Measurements from ENCODE around the gene NUDT1. TPM values are rescaled to one million over a fixed set of nuclear protein-coding genes. Genes with fewer than 3 reads are reported as not detected.

Gene NUDT1
- total and polyA plus RNA-seq, 2 donors (not counting 3 experiments of a cell fraction or from before 2014, with no cell fraction given) = 23.9 to 25.9 TPM

GRCh38 chr7:2210551-2211258 is 31.3 kb upstream of the NUDT1 start:
- TF ChIP-seq FOS (IDR thresholded peaks at IDR 0.05; ENCODE audit: borderline replicate concordance, insufficient read depth, low read length) (no peak), EZH2 (IDR thresholded peaks at IDR 0.05; ENCODE audit: borderline replicate concordance, low read depth, low read length, severe bottlenecking) (no peak), POLR2A (IDR thresholded peaks at IDR 0.05; ENCODE audit: low read depth, low read length) (no peak), MAX (IDR thresholded peaks at IDR 0.05; ENCODE audit: insufficient read depth, insufficient read length) (no peak), MYC (IDR thresholded peaks at IDR 0.05; ENCODE audit: low read depth, low read length) (no peak), JUN (IDR thresholded peaks at IDR 0.05; ENCODE audit: borderline replicate concordance, insufficient read depth, insufficient read length, low read depth) (no peak), POLR2AphosphoS5 (IDR thresholded peaks at IDR 0.05; ENCODE audit: insufficient read depth, low read depth, low read length) (no peak), CTCF (IDR thresholded peaks at IDR 0.05; ENCODE audit: extremely low read depth in 1 of 2, insufficient read depth in 1 of 2, low read depth in 1 of 2, low read length in 2 of 2) (no peak), GATA2 (IDR thresholded peaks at IDR 0.05; ENCODE audit: insufficient read depth, insufficient read length, low read depth, low read length) (no peak)
- Histone ChIP-seq H3K36me3 (ENCODE audit: control insufficient read depth in 2 of 2, extremely low read depth in 1 of 2, insufficient read depth in 2 of 2, low read length in 2 of 2) (peaks cover 3 to 24% of the 10 kb centered on the region in 2 experiments), H3K79me2 (ENCODE audit: control insufficient read depth, insufficient read depth, low read length) (no peaks in the 10 kb centered on the region), H3K27ac (ENCODE audit: insufficient read depth, low read depth, low read length) (no peak overlapping the region), H3K9me1 (replicated peaks; ENCODE audit: control insufficient read depth, extremely low read depth, insufficient read depth, low read length) (no peaks in the 10 kb centered on the region), H3K9ac (replicated peaks; ENCODE audit: extremely low read depth, insufficient read depth, low read length) (no peak overlapping the region), H3K27me3 (ENCODE audit: control insufficient read depth in 2 of 2, insufficient read depth in 2 of 2, low read length in 2 of 2) (no peaks in the 10 kb centered on the region), H2AFZ (ENCODE audit: low read depth, low read length) (no peak overlapping the region), H3K4me3 (replicated peaks in 1 of 3; ENCODE audit: insufficient read depth in 1 of 3, low read depth in 1 of 3, low read length in 3 of 3) (no peak overlapping the region), H4K20me1 (replicated peaks; ENCODE audit: control insufficient read depth, extremely low read depth, insufficient read depth, low read length) (no peaks in the 10 kb centered on the region), H3K4me1 (ENCODE audit: control insufficient read depth, extremely low read depth, insufficient read depth, low read length) (no peaks in the 10 kb centered on the region), H3K4me2 (ENCODE audit: insufficient read depth, low read length) (no peak overlapping the region), H3K9me3 (replicated peaks; ENCODE audit: control insufficient read depth, insufficient read depth, low read length) (no peaks in the 10 kb centered on the region)
- no TSS peak for BruUV-seq (replicated peaks)
- DNase-seq (ENCODE audit: low read depth, low spot score) (no peak), FAIRE-seq (no peak)
- ChIA-PET CTCF (interaction anchor here (1.6 to 1.8 kb wide), 2 partner anchors 137 to 632 kb away, joined by 15 to 25 read pairs; no protein-coding TSS in a partner anchor), POLR2A (no interaction called here)
- dilution Hi-C loops (cut with MboI; ENCODE audit: extremely low pct_ligation_motif_present, low sequenced_read_pairs) = no loop called here
- intact Hi-C loops (cut with micrococcal nuclease) = no loop called here

Measured in endothelial cell of umbilical vein (primary cell).